ENCODE results near the gene PIR.

The PIR gene

DNA sequence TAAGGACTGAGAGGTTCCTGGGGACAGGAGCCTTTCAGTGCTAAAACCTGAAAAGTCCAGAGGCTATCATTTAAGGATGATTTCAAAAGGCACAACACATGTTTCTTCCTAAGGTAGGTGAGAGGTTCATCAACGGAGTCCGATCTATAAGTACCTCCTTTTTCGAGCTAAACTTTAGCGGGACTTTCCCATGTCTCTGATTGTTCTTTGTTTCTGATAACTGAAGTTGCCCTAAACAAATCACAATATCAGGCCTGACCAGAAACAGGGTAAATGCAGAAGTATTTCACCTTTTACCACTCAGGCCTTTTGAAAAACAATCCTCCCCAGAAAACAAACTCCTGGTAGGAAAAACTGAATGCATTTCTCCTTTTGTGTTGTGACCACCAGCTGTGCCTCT is 17.6 kb downstream of the PIR start:
- DNase-seq = no peak

DNA sequence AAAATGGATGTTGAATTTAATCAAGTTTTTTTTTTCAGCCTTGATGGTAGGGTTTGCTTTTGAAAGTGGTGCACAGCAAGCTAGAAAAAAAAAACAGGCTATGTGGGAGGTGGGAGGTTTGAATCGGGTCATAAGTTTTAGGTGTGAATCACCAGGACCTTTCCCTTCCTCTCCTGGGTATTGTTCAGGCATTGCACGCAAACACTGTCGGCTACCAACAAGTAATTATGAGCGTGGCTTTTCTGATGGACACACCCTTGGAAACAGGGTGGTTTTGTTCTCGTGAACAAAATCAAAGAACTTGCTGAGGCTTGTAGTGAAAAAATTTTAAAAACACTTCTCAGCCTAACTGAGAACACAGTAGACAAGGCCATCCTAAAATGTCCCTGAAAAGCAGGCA is 18.1 kb downstream of the PIR start:
- DNase-seq = no peak

DNA sequence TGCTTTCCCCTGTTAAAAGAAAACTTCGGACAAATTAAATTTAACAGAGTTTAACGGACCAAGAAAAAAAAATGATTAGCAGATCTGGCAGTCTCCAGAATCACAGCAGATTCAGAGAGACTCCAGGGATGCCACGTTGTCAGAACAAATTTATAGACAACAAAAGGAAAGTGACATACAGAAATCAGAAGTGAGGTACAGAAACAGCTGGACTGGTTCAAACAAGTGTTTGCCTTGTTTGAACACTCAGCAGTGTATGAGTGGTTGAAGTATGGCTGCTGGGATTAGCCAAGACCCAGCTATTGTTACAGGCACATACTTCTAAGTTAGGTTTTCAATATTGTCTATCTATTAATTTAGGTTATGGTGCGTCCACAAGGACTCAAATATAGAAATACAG is 19.1 kb downstream of the PIR start:
- no peak for DNase-seq

DNA sequence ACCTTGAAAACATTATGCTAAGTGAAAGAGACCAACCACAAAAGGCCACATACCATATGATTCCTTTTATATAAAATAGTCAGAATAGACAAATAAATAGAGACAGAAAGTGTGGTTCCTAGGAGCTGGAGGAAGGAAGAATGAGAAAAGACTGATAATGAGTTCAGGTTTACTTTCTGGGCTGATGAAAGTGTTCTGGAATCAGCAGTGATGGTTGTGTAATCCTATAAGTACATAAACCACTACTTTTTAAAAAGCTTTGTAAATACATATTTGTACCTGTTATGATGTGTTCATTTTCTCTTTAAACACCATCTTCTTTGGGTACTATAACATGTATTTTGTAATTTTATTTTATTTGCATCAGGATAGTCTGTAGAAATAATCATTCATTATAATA is 20.6 kb downstream of the PIR start:
- DNase-seq = no peak

- DNase-seq = peak; percentile 35
These were observed 22.1 kb downstream of the PIR start for GRCh38 chrX:15471028-15471427.

- no peak for DNase-seq
These were observed 23.5 kb downstream of the PIR start for GRCh38 chrX:15469613-15470012.

DNA sequence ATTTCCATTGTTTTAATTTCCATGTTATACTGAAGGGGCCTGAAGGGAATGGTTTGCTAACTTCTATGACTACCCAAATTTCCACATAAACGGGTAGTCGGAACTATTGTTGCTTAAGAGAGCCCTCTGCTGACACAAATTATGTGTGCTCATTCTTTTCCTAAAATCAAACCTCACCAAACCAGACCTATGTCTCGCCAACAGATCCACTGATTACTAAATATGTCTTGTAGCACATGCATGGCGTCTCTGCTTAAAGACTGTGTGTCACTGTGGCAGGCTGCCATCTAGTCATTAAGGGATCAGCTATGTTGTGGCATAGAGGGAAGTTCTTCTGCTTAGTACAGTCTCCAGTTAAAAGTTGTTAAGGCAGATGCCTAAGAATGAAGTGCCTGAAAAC is 25.1 kb downstream of the PIR start:
- peak; percentile 21 for DNase-seq

- no peak for DNase-seq
These were observed 27.1 kb downstream of the PIR start for GRCh38 chrX:15465896-15466651.

- DNase-seq = no peak
These were observed 27.8 kb downstream of the PIR start for GRCh38 chrX:15465347-15465746.

GRCh38 chrX:15464704-15465103 is 28.4 kb downstream of the PIR start:
- no peak for DNase-seq

DNA sequence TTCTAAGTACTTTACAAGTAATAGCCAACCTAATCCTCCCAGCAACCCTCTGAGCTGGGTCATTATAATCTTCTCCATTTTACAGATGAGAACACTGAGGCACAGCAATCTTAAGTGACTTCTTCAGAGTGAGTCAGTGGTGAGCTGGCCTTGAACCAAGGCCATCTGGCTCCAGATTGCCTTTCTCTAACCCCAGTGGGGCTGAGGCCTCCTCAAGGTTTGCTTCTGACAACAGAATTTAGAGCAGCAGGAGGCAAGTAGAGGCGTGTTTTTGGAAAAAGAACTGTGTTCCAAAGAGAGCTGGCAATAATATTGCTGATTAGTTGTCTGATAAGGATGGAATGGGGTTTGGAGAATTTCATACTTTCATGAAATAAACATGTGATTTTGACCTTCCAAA is 41.2 kb downstream of the PIR start:
- no peak for DNase-seq

DNA sequence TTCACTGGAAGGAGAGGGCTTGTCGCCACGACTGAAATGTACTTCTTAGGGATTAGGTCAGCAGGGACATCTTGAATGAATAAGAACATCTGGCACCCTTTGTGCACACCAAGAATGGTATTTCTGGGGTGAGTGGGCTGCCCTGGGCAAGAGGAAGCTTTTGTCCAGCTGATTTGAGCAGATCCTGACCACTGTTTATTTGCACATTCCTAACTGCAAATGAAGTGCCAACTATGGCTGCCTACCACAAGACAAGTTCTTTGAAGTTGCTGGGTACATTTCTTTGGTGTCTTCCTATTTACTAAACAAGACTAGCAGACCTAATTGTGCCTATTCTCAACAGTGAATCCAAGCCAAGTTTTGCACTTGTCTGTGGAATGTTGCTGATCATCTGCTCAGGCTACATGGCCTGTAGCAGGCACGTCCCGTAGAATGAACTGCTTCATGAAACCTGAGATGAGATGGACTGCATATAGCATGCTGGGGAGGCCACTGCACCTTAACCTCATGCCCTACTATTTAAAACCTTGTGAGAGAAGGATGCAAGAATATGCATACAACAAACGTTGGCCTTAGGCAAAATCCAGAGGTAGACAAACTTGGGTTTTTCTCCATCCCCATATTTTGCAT is 45.0 kb downstream of the PIR start:
- no peak for DNase-seq

DNA sequence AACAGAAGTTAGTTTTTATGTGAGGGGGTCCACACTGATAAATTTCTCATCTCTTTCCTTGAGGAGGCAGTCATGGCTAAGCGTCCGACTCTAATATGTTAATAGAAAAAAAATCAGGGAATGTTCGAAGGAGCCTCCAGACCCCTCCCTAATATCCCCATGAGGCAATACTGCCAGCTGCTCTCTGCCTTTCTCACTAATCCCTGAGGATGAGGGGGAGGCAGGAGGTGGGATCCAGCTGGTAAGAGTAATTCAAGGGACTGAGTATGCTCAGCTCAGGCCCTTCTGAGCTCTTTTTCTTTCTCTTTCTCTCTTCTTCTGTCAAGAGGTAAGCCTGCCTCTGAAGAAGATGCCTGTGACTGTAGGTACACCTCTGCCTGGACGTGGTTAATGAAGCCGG is 51.7 kb downstream of the PIR start:
- no peak for DNase-seq

- no peak for DNase-seq
These were observed 54.8 kb downstream of the PIR start for GRCh38 chrX:15438332-15438731.

DNA sequence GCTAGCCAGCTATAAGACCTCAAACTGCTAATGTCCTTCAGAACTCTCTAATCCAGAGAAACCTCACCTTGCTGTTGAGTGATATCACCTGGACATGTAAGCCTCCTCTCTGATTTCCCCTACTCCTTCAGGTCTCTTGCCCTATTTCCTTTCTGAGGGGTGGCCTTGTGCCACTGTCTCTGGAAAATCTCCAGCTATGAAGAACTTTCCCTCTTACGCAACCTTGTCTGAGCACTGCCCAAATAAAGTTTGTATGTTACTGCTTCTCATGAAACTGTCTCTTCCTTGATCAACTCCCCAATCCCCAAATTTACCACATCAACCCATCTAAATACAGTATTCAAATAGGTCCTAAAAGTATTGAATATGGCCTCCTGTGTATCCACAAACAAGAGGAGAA is 55.4 kb downstream of the PIR start:
- DNase-seq = no peak

DNA sequence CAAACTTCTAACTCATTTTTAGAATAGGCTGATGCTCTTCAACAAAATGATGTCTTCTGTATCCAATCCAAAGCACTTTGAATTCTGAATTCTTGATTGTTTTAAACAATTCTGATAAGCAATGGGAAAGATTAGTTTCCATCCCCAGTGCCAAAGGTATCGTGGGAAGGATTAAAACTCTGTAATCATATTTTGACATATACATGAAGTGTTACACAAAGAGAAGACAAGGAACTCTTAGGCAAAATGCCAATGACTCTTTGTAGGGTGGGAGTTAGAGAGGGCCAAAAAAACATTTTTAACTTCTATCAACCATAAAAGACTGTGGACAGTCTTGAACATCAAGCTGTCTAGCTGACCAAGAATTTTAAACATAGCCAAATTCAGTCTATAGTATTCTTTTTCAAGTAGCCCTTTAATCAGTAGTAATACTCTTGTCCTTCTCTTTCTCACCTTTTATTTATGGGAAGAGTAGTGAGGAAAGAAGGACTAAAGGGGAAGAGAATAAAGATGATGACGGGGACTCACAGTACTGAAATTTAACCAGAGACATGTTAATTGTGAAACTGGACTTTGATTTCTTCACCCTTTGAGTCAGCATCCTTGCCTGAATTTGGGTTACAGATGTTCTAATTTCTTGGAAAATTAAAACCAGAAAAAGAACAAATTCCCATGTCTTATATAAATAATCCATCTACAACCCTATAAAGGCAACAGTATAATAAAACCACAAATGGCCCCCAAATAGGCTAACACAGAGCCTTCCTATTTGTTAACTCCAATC is 57.1 kb downstream of the PIR start:
- DNase-seq = no peak

DNA sequence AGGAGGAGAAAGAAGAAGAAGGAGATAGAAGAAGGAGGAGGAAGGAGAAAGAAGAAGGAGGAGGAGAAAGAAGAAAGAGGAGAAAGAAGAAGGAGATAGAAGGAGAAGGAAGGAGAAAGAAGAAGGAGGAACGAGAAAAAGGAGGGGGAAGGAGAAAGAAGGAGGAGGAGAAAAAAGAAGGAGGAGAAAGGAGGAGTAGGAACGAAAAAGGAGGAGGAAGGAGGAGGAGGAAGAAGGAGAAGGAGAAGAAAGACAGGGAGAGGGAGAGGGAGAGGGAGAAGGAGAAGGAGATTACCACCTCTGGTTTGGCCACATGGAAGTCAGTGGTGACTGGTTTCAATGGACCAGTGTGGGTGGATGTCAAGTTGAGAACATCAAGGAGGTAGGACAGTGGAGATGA is 58.9 kb downstream of the PIR start:
- DNase-seq = no peak

DNA sequence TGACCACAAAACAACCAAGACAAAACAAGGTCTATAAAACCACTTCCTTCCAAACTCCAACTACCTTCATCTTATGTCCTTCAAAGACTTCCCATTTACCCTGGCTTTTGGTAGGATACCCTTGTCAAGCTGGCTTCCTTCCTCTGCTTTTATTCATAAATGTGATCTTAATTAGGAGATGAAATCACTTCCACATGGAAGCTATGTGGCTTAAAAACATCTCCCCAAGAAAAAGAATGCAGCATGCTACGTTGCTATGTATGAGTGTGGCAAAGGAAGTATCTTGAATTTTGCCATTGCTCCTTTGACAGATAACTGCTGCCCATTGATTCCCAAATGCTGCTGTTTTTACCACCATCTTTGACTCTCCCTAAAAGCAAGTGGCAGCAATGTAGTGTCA is 62.5 kb downstream of the PIR start:
- DNase-seq = no peak

GRCh38 chrX:15430076-15430475 is 63.1 kb downstream of the PIR start:
- no peak for DNase-seq

GRCh38 chrX:15425024-15425423 is 68.1 kb downstream of the PIR start:
- no peak for DNase-seq

- DNase-seq = no peak
These were observed 74.4 kb downstream of the PIR start for GRCh38 chrX:15418707-15419181.

DNA sequence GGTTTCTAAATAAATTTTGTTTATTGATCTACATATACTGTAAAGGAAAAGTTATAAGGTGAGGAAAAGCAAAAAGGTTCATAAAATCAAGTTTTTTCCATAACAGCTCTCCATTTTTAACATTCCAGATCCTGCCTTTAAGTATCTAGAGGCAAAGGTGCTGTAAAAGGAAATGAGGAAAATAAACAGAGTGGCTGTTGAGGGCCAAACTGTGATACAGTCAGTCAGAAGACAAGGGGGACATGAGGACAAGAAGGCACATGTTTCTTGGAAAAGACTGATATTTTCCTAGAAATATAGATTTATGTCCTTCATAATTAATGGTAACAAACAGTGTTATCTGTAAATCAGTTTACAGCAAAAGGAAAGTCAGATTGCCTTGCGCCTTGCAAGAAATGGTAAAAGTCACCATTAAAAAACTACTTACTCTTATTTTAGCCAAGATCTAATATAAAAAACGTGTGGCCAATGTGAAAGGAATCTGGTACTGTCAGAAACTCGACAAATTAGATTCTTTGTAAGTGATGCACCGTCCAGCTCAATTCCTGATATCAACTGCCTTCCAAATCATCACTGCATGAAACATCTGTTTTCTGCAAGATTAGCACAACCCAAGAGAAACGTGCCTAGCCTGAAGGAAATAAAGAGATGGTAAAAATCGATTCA is 75.0 kb downstream of the PIR start:
- DNase-seq = no peak

Measured in COR-L47 (cell line).